HepG2 (cell line): ENCODE data around the gene CPLX1. TPM values are rescaled to one million over a fixed set of nuclear protein-coding genes. Genes with fewer than 3 reads are reported as not detected.

Experiments used
- ATAC-seq: fragments of 200-7000 bp; cut with Tn5 transposase; 3 replicates; pipeline ENCODE4 v1.9.1; 2020; ENCODE audit warnings: mild to moderate bottlenecking, moderate library complexity
- BruUV-seq: library from RNA; stranded (reverse); fragments of 400-500 nt; replicated peaks from 2 replicates; lab custom pipeline; 2021; lab: Mats Ljungman, UMichigan
- CTCF ChIA-PET: fragments of 300-600 bp; formaldehyde crosslinking; extraction: SDS; loops from one replicate; lab custom pipeline; 2021; ENCODE audit warnings: low total read pairs, inconsistent platforms, low intra/inter-chr PET ratio; lab: Yijun Ruan, JAX
- POLR2A ChIA-PET: fragments of 350-600 bp; sonication (Branson Sonifier 250); formaldehyde crosslinking; loops from one replicate; lab custom pipeline; 2020; ENCODE audit warnings: antibody characterized with exemption, inconsistent platforms; lab: Yijun Ruan, JAX
- DNase-seq: peaks from one replicate; pipeline ENCODE4 v3.0.0-alpha.2; 2015; ENCODE audit warnings: low spot score
- FAIRE-seq: peaks from 3 replicates; lab custom pipeline; 2011; peaks lifted over from hg19 to GRCh38; lab: Jason Lieb, UNC
- H2AFZ ChIP-seq: one replicate; pipeline ENCODE4 v1.6.1; 2011; ENCODE audit warnings: low read length, inconsistent platforms
- H3K27ac ChIP-seq: fragments of 300-600 bp; 3 replicates; pipeline ENCODE4 v1.8.0; 2011; ENCODE audit warnings: mixed run types, mild to moderate bottlenecking, mixed read lengths, low read length, inconsistent platforms; ENCODE audit not compliant: insufficient read depth; ENCODE audit errors: extremely low read length
- H3K27me3 ChIP-seq, 2 experiments: fragments of 200-600 bp in 1 of 2; 2 replicates in 1 of 2; 3 replicates in 1 of 2; pipeline versions ENCODE4 v1.6.0 to v1.8.0; 2011; ENCODE audit warnings: low read length in 2 of 2, mild to moderate bottlenecking in 2 of 2, moderate library complexity in 2 of 2, inconsistent platforms in 1 of 2; ENCODE audit not compliant: insufficient read depth in 2 of 2, control insufficient read depth in 1 of 2
- H3K36me3 ChIP-seq, 2 experiments: fragments of 200-600 bp in 1 of 2; replicated peaks in 1 of 2; 2 replicates in 1 of 2; 3 replicates in 1 of 2; pipeline versions ENCODE4 v1.5.1 to v1.8.0; 2011; ENCODE audit warnings: low read length in 2 of 2, inconsistent platforms in 1 of 2; ENCODE audit not compliant: insufficient read depth in 2 of 2, control insufficient read depth in 1 of 2
- H3K4me1 ChIP-seq: 2 replicates; pipeline ENCODE4 v1.5.1; 2012; ENCODE audit warnings: low read length, inconsistent platforms; ENCODE audit not compliant: insufficient read depth
- H3K4me2 ChIP-seq: 2 replicates; pipeline ENCODE4 v1.6.0; 2011; ENCODE audit warnings: low read depth, low read length, inconsistent platforms
- H3K4me3 ChIP-seq, 3 experiments: fragments of 200-600 bp in 1 of 3; sonication (generic), shearing (Covaris generic) in 1 of 3; replicated peaks in 1 of 3; 2 replicates each; pipeline ENCODE4 v1.5.1; 2011 to 2016; ENCODE audit warnings: low read length in 3 of 3, inconsistent platforms in 2 of 3, low read depth in 2 of 3, mild to moderate bottlenecking in 2 of 3, control low read depth in 1 of 3, mixed read lengths in 1 of 3; ENCODE audit not compliant: insufficient read depth in 1 of 3
- H3K79me2 ChIP-seq: one replicate; pipeline ENCODE4 v1.6.1; 2011; ENCODE audit warnings: low read length, inconsistent platforms; ENCODE audit not compliant: insufficient read depth
- H3K9ac ChIP-seq: 2 replicates; pipeline ENCODE4 v1.6.0; 2011; ENCODE audit warnings: mild to moderate bottlenecking, low read depth, low read length, inconsistent platforms; ENCODE audit not compliant: insufficient read depth
- H3K9me3 ChIP-seq: 2 replicates; pipeline ENCODE4 v1.5.1; 2012; ENCODE audit warnings: mild to moderate bottlenecking, low read length
- H4K20me1 ChIP-seq: 2 replicates; pipeline ENCODE4 v1.6.0; 2011; ENCODE audit warnings: inconsistent platforms, mild to moderate bottlenecking, low read length, moderate library complexity; ENCODE audit not compliant: insufficient read depth
- BCL6 ChIP-seq: IDR thresholded peaks from 2 replicates; pipeline ENCODE4 v1.6.1; 2016; ENCODE audit warnings: missing genetic modification reagents, missing compliant biosample characterization
- CC2D1A ChIP-seq: sonication (generic); formaldehyde crosslinking; IDR thresholded peaks from 2 replicates; pipeline ENCODE4 v1.8.1; 2023; ENCODE audit warnings: mild to moderate bottlenecking, missing genetic modification reagents
- HNRNPL ChIP-seq: fragments of 200-400 bp; formaldehyde crosslinking; IDR thresholded peaks from 2 replicates; pipeline ENCODE4 v1.6.1; 2017; ENCODE audit warnings: mild to moderate bottlenecking, low read depth, low read length
- NRL ChIP-seq: sonication (generic); formaldehyde crosslinking; IDR thresholded peaks from 2 replicates; pipeline ENCODE4 v1.5.0; 2020; ENCODE audit warnings: missing genetic modification reagents, mild to moderate bottlenecking, moderate library complexity, borderline replicate concordance
- SRY ChIP-seq: sonication (generic); formaldehyde crosslinking; IDR thresholded peaks from 2 replicates; pipeline ENCODE4 v1.8.0; 2022; ENCODE audit warnings: mild to moderate bottlenecking, missing genetic modification reagents
- STAG1 ChIP-seq: sonication (generic); formaldehyde crosslinking; IDR thresholded peaks from 2 replicates; pipeline ENCODE4 v1.4.0; 2020; ENCODE audit warnings: missing genetic modification reagents
- ZNF281 ChIP-seq: sonication (generic); formaldehyde crosslinking; IDR thresholded peaks from 2 replicates; pipeline ENCODE4 v1.4.0; 2020; ENCODE audit warnings: missing genetic modification reagents, borderline replicate concordance
- ZNF383 ChIP-seq: sonication (generic); formaldehyde crosslinking; IDR thresholded peaks from 2 replicates; pipeline ENCODE4 v1.4.0; 2020; ENCODE audit warnings: missing genetic modification reagents, mild to moderate bottlenecking, borderline replicate concordance
- ZNF431 ChIP-seq: sonication (generic); formaldehyde crosslinking; IDR thresholded peaks from 2 replicates; pipeline ENCODE4 v1.9.0; 2022; ENCODE audit warnings: missing genetic modification reagents, low read depth, mild to moderate bottlenecking, borderline replicate concordance
- ZNF629 ChIP-seq: sonication (generic); formaldehyde crosslinking; conservative IDR thresholded peaks from 2 replicates; pipeline ENCODE4 v1.5.0; 2020; ENCODE audit warnings: missing genetic modification reagents
- WGBS: methylation state at CpG from one replicate; pipeline ENCODE4 v1.1.6; 2017; ENCODE audit warnings: low lambda C conversion rate; 5-methylcytosine and 5-hydroxymethylcytosine counted together
- in situ Hi-C: cut with HindIII; loops from 2 replicates; pipeline ENCODE4 v1.10.0; 2017; ENCODE audit warnings: low pct_unique_long_range_greater_than_20kb; ENCODE audit not compliant: extremely low pct_ligation_motif_present
- intact Hi-C: fragments of 100-400 bp; cut with micrococcal nuclease; formaldehyde crosslinking; loops from one replicate; pipeline ENCODE4 v1.10.0; 2022; ENCODE audit not compliant: unreplicated experiment
- polyA plus RNA-seq, 8 experiments: library from polyadenylated mRNA; depleted of rRNA in 3 of 8; stranded (reverse) in 7 of 8; unstranded in 1 of 8; fragments of >200 nt; fragmentation: Illumina TruSeq in 4 of 8; extraction: Trizol in 4 of 8; gene quantifications; 2 replicates each; pipeline versions ENCODE4 v1.2.1 to v1.2.3, GENCODE V29; 2011 to 2016; ENCODE audit warnings: low read depth in 4 of 8, missing spikeins in 1 of 8, mixed read lengths in 1 of 8; ENCODE audit not compliant: insufficient read depth in 1 of 8
- total RNA-seq, 5 experiments: library from RNA; depleted of rRNA; stranded (reverse); fragments of >200 nt; fragmentation: Illumina TruSeq; extraction: Trizol; gene quantifications; 2 replicates each; pipeline ENCODE4 v1.2.3, GENCODE V29; 2016; ENCODE audit warnings: low read depth in 1 of 5

Gene CPLX1
- total and polyA plus RNA-seq, 2 of the 13 experiments (the other 11 are each of a cell fraction or from before 2014, with no cell fraction given), result 0.18 TPM

- CTCF ChIA-PET, result no interaction called here
- Histone ChIP-seq H3K36me3 (peaks cover 2% of the 10 kb centered on the region in 2 experiments; a peak in 1 of 5 replicates), H3K9me3 (no peaks in the 10 kb centered on the region), H3K4me3 (no peak overlapping the region), H4K20me1 (no peaks in the 10 kb centered on the region), H3K27me3 (no peaks in the 10 kb centered on the region), H3K9ac (no peak overlapping the region), H3K79me2 (no peaks in the 10 kb centered on the region), H3K4me2 (no peak overlapping the region), H2AFZ (no peak overlapping the region), H3K27ac (no peak overlapping the region), H3K4me1 (no peaks in the 10 kb centered on the region)
- FAIRE-seq (no peak), DNase-seq (no peak), ATAC-seq (no peak)
- intact Hi-C loops (no loop called here), in situ Hi-C loops (no loop called here)
- BruUV-seq, result no TSS peak
- WGBS, result 71% methylated on average over 1 of the region's 9 CpGs
- POLR2A ChIA-PET, result no interaction called here
- TF ChIP-seq ZNF383 (CRISPR knock-in tag) (no peak), CC2D1A (CRISPR knock-in tag) (no peak), SRY (CRISPR knock-in tag) (no peak), ZNF281 (CRISPR knock-in tag) (no peak), HNRNPL (no peak), STAG1 (CRISPR knock-in tag) (no peak), NRL (no peak), ZNF431 (no peak), ZNF629 (no peak), BCL6 (no peak)
These were observed 19.4 kb upstream of the CPLX1 start for GRCh38 chr4:845233-845835.
